GM18907 (cell line): Measurements from ENCODE around the gene SYT1.
A peak's percentile ranks its signal among the peaks of the same experiment; 100 is the strongest.

Experiments
- ATAC-seq: cut with Tn5 transposase; IDR thresholded peaks from one replicate; pipeline ENCODE4 v1.9.1; 2021; ENCODE audit warnings: mild to moderate bottlenecking, moderate library complexity; ENCODE audit not compliant: unreplicated experiment

SYT1 gene

DNA sequence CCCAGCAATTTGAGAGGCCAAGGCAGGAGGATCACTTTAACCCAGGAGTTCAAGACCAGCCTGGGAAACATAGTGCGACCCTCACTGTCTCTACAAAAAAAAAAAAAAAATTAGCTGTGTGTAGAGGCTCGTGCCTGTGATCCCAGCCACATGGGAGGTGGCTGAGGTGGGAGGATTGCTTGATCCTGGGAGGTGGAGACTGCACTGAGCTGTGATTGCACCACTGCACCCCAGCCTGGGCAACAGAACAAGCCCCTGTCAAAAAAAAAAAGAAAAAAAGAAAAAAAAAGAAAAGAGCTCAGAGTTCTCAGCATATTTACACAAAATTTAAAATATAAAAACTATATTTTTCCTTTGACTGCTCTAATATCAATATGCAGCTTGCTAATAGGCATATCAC, 260.8 kb downstream of the SYT1 start:
- ATAC-seq = no peak

- peak; percentile 100 for ATAC-seq
These were observed 262.7 kb downstream of the SYT1 start for GRCh38 chr12:79127271-79127751.

DNA sequence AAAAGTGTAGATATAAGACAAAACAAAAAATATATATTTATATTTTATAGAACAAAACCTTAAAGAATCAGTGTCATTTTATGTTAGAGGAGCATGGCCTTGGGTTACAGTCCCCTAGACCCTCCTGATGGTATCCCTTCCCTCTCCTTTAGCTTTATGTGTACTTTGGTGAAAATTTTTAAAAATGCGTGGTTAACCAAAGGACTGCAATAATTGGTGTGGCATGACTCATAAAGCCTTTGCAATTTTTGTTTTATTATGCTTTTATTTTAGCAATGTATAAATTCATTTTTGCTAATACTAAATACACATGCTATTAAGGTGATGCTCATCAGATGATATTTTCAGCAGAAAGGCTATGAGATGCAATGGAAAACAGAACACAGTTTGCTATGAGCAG, 264.4 kb downstream of the SYT1 start:
- ATAC-seq = no peak

GRCh38 chr12:79138872-79139271, 274.3 kb downstream of the SYT1 start:
- no peak for ATAC-seq

DNA sequence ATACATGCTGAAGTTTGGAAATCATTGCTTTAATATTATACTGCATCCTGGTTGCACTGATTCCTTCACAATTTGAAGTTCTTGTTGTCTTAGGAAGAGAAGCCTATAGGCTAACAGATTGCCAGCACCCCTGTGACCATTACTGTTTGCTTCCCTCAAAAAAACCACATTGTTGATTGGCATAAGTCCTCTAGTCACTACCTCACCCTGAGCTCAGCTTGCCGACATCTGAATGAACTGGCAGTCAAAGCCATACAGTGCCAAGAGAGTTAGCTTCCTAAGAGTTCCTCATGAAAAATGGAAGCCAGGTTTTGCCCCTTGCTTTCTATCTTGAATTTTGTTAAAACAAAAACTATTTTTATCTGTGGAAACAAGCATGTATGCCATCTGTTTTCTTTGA, 276.1 kb downstream of the SYT1 start:
- ATAC-seq = no peak

- ATAC-seq = no peak
These were observed 277.2 kb downstream of the SYT1 start for GRCh38 chr12:79141776-79142175.

DNA sequence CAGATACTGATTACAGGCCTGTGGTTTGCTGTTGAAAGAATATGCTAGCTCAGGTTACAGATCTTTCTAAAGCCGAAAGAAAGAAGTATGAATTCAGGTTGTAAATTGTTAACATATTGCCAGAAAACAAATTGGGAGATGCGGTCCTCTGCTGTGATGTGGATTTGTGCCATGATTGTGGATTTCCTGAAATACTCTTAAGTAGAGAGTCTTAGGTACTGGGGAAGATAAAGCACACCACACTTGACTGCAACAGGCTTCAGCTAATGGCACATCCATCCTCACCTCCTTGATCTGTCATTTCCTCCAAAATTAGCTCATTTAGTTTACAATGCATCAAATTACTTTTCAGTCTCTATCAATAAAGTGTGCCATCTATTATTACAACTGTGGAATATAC, 279.2 kb downstream of the SYT1 start:
- ATAC-seq = no peak

DNA sequence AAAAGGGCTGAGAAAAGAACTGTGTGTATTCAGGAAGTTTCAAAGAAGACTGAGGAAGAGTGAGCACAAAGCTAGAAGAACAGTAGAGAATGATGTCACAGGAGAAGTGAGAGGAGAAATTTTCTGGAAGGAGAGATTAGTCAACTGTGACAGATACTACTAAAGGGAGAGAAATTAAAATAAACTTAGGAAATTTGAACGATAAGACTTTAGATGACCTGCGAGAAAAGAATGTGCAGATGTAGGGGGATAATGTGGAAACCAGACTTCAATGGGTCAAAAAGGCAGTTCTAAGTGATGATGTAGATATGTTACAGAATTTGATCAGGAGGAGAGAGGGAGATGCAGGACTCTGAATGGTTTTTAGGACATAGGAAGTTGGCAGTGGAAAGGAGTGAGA, 287.4 kb downstream of the SYT1 start:
- no peak for ATAC-seq

DNA sequence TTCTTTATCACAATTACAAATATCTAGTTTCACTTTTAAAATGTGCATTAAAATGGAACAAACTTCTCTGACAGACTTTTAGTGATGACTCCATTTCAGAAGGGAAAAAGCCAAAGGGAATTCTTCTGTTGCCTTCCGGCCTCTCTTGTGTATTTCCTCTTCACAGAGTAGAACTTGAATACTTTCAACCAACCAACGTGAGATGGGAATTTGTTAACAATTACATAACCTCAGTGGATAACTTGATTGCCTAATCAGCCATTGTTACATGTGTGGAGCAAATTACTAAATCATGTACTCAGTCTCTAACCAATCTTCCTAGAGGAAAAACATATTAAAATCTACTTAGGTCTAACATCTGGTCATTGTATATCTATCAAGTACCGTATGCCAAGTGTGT, 291.1 kb downstream of the SYT1 start:
- ATAC-seq = no peak

DNA sequence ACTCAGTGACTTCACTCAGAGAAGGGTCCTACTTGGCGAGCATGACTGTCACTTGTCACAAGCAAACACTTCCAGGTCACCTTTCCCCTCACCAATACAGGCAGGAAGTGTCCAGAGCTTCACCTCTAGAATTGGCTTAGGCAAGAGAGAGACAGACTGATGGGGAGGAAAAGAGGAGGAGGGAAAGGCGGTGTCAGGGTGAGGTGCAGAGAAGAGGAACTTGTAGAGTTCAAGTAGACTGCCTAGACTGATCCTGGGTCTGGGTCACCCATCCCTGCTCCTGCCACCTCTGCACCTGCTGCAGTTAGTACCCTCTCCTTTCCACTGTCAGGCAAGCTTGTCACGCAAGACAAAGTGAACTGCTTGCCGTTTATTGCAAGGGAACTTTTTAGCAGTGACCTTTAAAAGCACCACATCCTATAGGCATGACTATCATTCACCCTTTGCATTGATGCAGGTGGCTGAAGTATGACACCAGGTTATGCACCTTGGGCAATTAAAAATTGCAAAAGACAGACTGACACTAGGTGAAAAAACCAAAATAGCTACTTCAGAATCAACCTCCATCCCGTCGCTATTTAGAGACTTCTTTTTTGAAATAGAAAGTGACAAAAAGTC, 292.4 kb downstream of the SYT1 start:
- no peak for ATAC-seq

- ATAC-seq = no peak
These were observed 296.8 kb downstream of the SYT1 start for GRCh38 chr12:79161249-79161934.

- ATAC-seq = no peak
These were observed 297.7 kb downstream of the SYT1 start for GRCh38 chr12:79162147-79162772.

- no peak for ATAC-seq
These were observed 298.4 kb downstream of the SYT1 start for GRCh38 chr12:79162948-79163347.

DNA sequence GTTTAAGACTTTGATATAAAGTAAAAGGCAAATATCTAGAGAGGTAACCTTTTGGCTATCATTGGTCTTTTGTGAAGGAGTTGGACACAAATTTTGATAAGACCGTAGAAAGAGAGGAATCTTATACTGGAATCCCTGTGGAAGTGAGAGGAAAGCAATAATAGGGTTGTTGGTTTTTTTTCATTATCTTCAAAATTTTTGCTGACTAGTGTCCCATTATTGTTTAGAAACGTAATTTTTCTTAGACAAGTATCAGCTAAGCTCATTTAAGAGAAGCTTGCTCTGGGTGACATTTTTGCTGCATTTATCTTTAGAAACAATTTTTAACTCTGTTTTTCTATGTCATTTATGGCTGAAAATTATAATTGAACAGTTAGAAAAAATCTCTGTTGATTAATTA, 300.3 kb downstream of the SYT1 start:
- ATAC-seq = no peak

DNA sequence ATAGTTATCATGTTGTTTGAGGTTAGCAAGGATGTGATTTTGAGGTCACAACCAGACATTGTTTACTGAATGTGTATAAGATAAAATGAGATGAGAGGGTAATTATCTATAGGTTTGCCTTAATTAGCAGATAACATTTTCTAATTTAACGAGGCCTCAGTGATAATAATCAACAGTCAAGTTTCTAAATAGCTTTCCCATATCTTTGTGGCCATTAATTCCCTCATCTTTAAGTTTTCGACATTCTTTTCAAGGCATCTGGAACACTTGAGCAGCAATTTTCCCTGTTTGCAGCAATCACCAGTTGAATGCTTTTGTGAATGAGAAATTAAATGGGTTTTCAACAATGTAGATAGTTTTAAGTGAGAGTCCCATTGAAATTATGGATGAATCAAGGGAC, 304.1 kb downstream of the SYT1 start:
- ATAC-seq = no peak

DNA sequence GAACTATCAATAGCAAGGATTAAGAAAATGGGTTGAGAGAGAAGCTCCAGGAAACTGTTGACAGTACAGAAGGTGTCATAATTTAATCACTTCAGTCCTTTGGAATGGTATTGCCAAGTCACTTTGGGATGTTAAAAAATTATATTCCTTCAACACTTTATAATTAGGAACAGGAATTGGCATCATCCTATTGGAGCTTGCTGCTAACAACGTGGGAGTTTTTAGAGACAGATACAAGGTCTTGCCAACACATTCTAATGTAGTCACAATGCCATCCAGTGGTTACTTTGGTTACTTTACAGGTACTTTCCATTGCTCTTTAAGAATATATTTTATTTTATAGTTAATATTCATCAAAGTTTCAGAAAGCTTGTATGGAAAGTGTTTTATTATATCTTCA, 310.1 kb downstream of the SYT1 start:
- peak; percentile 87 for ATAC-seq

DNA sequence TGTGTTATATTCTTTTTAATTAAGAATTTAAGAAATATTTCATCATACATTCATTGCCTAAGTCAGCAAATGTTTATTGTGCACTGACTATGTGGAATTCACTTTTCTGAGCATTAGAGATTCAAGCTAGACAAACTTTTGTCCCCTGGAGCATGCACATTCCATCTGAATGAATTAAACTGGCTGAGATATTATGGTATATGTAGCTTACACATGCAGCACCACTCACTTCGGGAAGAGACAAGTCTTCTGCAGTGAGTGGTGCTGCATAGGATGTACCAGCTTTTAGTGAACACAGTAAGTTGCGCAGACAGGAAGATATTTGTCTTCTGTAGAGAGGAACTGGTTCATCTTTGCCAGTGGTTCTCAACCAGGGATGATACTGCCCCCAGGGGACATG, 318.4 kb downstream of the SYT1 start:
- no peak for ATAC-seq

DNA sequence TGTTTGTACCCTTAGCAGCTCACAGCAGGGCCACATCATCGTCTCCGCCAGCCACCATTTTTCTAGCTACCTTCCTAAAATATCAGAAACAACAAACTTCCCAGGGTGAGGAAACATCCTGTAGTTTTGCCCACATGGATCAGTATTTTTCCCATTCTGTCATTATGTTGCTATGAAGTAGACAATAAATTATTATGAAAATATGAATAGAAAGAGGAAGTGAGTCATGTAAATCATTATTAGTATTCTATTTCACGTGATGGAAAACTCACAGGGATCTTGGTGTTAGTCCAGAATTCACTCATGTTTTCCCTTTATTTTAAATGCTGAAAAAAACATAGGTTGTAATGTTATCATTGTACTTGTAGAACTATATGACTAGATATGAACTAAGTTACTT, 319.4 kb downstream of the SYT1 start:
- ATAC-seq = no peak

DNA sequence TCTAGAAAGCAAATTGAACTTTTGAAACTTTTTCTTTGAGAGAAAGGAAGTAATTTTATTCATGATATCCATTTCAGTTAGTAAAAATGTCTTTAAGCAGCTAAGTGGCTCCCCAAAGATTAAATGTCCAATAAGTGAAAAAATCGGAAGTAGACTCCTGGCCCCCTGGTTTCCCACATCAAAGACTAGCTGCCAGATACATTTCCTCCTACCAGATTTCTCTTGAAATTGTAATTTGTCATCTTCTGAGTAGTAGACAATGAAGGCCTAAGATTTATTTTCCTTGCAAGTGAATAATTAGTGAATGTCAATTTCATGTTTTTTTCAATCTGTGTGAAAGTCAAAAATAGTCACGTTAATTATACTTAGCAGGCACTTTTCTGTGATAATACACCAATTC, 321.9 kb downstream of the SYT1 start:
- ATAC-seq = no peak

GRCh38 chr12:79187032-79187431, 322.5 kb downstream of the SYT1 start:
- no peak for ATAC-seq

DNA sequence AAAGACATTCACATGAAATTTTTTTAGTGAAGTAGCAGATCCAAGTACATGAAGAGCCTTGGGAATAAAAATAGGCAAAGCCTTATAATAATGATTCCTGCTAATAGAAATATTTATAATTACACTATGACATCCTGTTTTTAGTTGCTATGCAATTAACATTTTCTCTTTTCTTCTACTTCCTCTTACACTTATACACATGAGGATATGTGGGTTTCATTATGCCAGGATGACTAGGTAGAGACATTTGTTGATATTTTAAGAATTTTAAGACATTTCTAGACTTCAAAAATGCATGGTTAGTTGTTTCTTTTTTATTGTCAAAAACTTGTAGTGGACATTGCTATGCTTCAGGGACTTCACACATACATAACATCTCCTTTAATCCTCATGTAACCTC, 326.8 kb downstream of the SYT1 start:
- no peak for ATAC-seq

GRCh38 chr12:79194595-79194994, 330.0 kb downstream of the SYT1 start:
- ATAC-seq = no peak
